ENCODE measurements around the gene TMIE.

Gene TMIE

GRCh38 chr3:46701181-46701939 is at the start of gene TMIE:
TSS of gene TMIE (plus strand) at chr3:46701392. CDS start at chr3:46701488, 96 bp downstream.
- DNase-seq, result no peak

DNA sequence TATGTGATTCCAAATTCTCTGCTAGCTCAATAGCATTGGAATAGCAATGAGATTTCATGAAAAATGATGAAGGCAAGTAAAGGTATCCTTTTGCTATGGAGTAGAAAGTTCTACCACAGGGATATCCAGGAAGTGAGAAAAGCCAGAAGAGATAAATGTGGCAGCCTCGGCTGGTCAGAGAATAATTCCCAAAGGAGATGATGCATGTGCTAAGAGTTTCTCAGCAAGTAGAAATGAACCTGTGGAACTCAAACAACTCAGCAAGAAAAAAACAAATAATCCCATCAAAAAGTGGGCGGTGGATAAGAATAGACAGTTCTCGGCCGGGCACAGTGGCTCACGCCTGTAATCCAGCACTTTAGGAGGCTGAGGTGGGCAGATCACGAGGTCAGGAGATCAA is 45.9 kb upstream of the TMIE start:
- no peak for DNase-seq

GRCh38 chr3:46656778-46657556 is 44.2 kb upstream of the TMIE start:
- no peak for DNase-seq

DNA sequence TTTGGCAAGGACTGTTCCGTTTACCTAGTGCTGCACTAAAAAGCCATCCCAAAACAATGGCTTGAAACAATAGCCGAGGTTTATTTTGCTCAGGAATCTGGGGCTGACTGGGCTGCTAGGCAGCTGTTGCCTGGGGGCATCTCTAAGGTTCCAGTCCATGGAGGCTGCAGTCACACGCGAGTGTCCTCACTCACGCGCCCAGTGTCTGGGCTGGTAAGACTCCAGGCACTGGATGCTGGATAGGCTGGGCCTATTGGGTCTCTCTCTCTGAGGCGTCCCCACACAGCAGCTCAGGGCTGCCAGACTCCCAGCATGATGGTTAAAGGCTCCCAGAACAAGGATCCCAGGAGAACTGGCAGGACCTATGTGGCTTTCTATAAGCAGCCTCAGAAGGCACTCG is 41.9 kb upstream of the TMIE start:
- DNase-seq, result no peak

DNA sequence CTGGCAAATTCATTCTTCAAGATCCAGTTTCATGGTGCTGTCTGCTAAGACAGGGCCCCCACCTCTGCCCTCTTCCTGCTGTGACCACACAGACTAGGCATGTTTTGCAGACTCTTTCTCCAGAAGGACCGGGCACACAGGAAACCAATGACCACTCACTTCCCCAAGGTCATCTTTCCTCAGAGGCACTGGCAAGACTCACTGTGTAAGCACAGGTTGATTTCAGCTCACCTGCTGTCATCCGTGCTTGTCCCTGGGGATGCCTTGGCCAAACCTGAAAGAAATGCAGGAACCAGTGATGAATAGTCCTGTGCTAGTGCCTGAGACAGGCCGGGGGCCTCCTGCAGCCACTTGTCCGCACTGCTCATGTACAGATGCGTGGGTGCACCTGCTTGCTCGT is 41.2 kb upstream of the TMIE start:
- no peak for DNase-seq

GRCh38 chr3:46660543-46661523 is 40.4 kb upstream of the TMIE start:
- DNase-seq, result no peak

DNA sequence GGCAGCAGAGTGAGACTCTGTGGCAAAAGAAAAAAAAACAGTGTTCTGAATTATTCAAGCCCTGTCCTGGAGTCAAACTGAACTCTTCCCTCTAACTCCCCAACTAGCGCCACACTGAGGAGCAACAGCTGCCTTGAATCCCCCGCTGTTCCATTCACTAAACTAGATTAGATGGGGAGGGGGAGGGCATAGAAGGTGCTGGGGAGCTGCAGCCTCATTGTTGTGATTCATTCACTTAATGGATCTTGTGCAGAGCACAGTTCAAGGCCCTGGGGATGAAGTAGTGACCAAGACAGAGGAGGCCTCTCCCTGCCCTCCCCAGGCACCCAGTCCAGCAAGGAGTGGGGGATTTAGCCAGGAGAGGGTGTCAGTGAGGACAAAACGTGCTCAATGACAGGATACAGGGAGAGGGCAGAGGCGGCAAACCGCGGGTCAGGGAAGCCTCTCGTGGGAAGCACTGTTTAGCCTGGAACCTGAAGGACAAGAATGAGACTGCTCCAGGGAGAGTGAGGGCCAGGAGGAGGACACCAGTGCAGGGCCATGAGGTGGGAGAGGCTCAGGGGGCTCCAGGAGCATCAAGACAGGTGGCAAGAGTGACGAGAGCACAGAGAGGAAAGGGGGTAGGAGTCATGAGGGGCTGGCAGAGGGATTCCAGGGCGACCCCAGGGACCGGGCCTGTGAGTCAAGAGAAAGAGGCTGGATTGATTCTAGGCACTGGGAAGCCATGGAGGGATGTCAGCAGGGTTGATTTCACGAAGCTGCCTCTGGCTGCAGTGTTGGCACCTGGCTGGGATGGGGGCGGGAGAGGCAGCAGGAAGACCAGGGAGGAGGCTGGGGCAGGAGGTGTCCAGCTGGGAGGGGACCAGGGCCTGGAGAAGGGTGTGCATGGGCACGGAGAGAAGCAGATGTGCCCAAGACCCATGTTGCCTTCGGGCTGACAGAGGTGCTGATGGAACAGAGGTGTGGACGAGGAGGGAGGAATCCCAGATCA is 39.1 kb upstream of the TMIE start:
- no peak for DNase-seq

- DNase-seq, result no peak
Observed at GRCh38 chr3:46662771-46663551, 38.2 kb upstream of the TMIE start.

GRCh38 chr3:46663591-46664135 is 37.5 kb upstream of the TMIE start:
- no peak for DNase-seq

- no peak for DNase-seq
Observed at GRCh38 chr3:46664188-46664970, 36.8 kb upstream of the TMIE start.

DNA sequence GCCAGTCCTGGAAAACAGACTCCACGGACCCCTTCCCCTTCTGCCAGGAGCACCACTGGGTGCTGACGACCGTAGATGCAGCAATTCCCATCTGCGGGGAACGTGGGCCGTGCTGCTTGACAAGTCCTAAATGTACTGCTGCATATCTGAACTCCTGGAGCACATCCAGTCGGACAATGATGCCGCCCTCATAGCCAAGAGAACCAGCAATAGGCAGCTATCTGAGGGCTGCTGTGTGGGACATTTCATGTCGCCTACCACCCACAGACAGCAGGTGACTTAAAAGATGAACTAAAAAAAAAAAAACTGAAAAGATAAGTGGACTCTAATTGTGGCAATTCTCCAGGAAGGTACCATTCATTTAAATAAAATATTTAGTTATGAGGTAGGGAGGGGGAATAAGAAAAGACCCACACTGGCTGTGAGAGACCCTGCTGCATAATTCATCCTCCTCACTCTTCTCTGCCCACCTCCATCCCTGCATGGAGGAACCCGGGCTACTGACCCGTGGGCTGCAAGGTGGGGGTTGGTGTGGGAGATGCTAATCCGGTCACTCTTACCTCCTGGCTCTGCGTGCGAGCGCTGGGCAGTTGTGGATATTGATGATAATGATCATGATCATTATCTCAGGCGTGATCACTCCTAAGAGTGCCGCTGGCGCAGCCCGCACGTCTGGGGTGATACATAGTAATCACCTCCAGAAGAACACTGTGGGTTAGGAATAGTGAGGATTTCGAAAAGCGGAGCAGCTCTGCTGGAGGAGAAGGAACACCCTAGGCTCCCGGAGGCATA is 36.0 kb upstream of the TMIE start:
- no peak for DNase-seq

- DNase-seq, result no peak
Observed at GRCh38 chr3:46665763-46666452, 35.3 kb upstream of the TMIE start.

DNA sequence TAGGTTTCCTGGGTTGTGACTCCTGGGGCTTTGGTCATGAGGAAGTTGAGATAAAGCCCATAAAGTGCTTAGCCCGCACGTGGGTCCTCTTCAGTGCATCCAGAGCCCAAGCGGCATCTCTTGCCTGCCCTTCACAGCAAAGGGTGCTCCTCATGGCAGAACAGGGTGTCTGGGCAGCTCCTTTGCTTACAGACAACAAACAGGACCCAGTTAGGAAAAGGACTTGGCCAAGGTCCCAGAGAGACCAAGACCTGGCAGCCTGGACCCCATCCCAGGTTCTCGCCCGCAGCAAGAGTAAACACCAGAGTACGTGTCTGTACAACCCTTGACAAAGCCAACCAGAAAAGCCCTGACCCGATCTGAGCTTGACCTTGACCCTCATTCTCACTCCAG is 34.7 kb upstream of the TMIE start:
- DNase-seq, result no peak

DNA sequence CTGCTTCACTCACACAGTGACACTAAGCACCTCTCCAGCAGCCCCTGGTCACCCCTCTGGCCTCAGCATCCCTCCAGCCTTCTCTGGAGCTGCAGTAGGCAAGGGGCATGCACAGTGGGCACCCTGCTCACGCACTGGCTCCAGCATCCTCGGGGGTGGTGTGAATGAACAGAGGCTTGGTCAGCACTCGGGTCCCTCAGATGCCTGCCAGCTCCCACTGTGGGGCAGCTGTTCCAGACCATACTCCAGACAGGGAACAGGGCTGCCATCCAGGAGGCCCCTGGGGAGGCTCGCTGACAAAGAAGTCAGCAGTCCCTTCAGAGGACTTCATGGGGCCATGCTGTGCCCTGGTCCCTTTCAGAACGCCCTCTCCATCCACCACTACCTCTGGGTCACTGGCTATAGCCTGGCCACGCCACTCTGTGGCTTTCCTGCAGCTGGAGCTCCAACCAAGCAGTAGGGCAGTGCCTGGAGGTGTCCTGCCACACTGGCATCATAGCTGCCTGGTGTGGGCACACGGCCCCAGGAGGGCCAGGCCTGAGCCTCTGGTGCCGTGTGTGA is 34.1 kb upstream of the TMIE start:
- DNase-seq, result no peak

- no peak for DNase-seq
Observed at GRCh38 chr3:46667657-46668056, 33.5 kb upstream of the TMIE start.

DNA sequence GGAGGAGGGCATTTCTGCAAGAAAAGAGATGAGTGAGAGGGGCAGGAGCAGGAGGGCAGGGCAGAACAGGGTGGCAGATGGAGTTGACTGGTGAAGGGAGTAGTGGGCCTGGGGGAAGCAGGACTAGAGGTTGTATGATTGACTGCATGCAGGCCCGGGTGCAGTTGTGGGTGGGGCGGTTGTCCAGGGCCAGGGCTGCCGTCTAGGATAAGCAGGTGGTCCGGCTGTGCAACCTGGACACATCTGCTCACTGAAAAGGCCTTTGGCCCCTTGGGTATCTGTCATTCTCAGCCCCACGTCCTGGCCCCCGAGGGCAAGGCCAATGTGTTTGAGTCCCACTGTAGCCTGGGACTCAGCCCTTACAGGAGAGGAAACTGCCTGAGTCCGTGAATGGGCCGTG is 33.1 kb upstream of the TMIE start:
- no peak for DNase-seq

DNA sequence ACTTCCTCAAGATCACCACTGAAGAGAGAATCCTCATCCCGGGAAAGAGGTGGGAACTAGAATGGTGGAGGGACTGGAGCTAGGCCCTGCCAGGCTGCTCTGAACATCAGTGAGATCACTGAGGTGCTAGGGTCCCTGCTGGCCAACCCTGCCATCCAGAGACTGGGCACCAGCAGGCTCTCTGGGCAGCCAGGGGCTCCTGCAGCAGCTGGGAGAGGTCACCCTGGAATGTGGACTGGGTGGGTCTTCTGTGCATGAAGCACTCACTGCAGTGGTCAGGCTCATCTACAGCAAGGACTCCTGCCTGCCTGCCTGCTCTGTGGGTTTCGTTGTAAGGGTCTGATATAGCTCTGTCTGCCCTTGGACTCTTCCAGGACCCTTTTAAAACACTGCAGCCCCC is 32.6 kb upstream of the TMIE start:
- DNase-seq, result no peak
